Measurements from ENCODE around the gene RSBN1L.
A peak's percentile ranks its signal among the peaks of the same experiment; 100 is the strongest.

Gene RSBN1L

DNA sequence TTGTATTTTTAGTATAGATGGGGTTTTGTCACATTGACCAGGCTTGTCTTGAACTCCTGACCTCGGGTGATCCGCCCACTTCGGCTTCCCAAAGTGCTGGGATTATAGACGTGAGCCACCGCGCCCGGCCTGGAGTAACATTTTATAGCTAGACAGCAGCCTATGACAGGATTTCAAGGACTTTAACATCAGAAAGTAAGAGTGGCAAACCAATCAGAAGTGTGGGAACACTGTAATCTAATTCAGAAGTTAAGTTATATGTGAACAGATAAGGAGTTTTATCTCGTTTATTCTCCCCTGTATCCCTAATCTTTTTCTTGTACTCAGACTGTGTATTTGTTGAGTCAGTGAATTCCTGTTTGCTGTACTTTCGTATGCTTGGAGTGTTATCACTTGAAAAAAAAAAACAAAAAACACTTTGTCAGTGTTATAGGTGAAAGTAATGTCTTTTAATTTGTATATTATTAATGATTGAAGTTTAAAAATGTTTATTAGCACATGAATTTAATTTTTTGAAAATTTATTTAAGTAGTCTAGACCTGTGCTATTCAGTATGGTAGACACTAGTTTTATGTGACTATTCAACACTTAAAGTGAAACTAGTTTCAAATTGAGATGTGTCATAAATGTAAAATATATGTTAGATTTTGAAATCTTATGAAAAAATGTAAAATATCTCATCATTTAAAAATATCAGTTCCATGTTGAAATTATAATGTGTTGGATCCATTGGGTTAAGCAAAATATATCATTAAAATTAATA, 38.6 kb downstream of the RSBN1L start:
- no peak for FAIRE-seq

DNA sequence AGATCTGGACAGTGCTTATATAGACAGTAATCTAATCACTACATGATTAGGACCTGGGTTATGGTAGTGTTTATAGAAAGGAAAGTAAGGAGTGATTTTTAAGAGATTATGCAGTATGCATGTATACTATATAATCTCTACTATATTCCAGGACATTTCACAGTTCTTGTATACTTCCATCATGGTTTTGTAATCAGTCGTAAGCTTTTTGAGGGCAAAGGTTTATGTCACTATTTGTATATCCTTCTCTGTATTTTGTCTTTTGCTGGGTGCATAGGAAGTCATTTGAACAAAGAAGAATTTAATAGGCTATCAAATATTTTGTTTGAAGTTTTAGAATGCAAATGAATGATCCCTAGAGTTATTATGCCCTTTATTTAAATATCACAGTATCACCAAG, 39.2 kb downstream of the RSBN1L start:
- FAIRE-seq, result no peak

- FAIRE-seq, result no peak
Measured at GRCh38 chr7:77736991-77737390, 40.7 kb downstream of the RSBN1L start.

DNA sequence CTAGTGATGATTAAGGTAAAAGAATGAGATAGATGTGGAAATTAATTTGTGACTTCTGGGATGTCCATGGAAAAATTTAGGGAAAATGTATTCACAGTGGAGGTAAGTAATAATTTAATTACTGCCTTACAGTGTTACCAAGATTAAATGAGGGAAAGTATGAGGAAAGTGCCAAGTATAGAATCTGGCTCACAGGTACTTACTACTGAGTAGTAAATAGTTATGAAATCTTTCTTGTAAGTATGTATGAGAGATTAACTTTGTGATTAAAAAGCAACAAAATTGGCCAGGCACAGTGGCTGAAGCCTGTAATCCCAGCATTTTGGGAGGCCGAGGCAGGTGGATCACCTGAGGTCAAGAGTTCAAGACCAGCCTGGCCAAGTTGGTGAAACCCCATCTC, 42.1 kb downstream of the RSBN1L start:
- FAIRE-seq, result no peak

GRCh38 chr7:77738871-77739270, 42.6 kb downstream of the RSBN1L start:
- no peak for FAIRE-seq

- no peak for FAIRE-seq
Measured at GRCh38 chr7:77740257-77740656, 44.0 kb downstream of the RSBN1L start.

- FAIRE-seq, result no peak
Measured at GRCh38 chr7:77743518-77743917, 47.3 kb downstream of the RSBN1L start.

DNA sequence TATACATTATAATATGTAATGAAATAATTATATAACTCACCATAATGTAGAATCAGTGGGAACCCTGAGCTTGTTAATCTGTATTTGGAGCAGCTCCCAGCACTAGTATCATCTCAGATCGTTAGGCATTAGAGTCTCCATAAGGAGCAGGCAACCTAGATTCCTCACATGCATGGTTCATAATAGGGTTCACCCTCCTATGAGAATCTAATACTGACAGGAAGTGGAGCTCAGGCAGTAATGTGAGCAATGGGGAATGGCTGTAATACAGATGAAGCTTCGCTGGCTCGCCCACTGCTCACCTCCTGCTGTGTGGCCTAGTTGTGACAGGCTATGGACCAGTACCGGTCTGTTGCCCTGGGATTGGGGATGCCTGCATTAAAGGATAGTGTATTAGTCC, 49.5 kb downstream of the RSBN1L start:
- no peak for FAIRE-seq

DNA sequence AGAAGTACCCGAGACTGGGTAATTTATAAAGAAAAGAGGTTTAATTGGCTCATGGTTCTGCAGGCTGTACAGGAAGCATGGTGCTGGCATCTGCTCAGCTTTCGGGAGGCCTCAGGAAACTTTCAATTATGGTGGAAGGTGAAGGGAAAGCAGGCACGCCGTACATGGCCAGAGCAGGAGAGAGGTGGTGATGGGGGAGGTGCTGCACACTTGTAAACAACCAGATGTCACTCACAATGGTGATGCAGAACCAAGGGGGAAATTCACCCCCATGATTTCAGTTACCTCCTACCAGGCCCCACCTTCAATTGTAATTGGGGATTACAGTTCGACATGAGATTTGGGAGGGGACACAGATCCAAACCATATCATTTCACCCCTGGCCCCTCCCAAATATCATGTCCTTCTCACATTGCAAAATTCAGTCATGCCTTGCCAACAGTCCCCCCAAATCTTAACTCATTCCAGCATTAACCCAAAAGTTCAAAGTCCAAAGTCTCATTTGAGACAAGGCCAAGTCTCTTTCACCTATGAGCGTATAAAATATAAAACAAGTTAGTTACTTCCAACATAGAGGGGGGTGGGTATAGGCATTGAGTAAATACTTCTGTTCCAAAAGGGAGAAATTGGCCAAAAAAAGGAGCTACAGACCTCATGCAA, 50.0 kb downstream of the RSBN1L start:
- FAIRE-seq, result no peak

DNA sequence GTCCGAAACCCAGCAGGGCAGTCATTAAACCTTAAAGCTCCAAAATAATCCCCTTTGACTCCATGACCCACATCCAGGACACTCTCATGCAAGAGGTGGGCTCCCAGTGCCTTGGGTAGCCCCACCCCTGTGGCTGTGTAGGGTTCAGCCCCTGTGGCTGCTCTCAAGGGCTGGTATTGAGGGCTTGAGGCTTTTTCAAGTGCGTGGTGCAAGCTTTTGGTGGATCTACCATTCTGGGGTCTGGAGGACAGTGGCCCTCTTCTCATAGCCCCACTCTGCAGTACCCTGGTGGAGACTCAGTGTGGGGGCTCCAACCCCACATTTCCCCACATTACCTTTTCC, 50.5 kb downstream of the RSBN1L start:
- FAIRE-seq, result no peak

- no peak for FAIRE-seq
Measured at GRCh38 chr7:77747178-77747577, 50.9 kb downstream of the RSBN1L start.

DNA sequence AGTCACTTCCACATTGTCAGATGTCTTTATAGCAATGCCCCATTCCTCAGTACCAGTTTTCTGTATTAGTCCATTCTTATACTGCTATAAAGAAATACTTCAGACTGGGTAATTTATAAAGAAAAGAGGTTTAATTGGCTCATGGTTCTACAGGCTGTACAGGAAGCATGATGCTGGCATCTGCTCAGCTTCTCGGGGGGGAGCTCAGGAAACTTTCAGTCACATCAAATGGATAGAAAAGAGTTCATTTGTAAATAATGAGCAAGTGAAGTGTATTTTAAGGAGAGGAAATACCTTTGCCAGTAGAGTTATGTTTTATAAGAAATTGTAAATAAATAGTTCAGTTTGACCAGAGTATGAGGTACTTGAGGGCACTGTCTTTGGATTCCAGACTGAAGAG, 51.5 kb downstream of the RSBN1L start:
- no peak for FAIRE-seq

GRCh38 chr7:77752016-77752415, 55.8 kb downstream of the RSBN1L start:
- FAIRE-seq, result no peak

DNA sequence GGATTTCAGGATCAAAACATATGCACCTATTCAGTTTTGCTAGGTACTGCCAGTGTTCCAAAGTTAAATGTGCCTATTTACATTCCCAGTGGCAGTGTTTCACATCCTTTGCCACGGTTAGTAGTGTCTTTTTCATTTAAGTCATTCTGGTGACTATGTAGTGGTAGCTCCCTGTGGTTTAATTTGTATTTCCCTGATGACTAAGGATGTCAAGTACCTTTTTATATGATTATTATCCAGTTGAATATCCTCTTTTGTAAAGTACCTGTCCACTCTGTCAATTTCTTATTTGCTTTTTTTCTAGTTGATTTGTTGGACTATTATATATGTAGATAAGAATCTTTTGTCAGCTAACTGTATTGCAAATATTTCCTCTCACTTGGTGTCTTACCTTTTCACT, 56.9 kb downstream of the RSBN1L start:
- FAIRE-seq, result no peak

GRCh38 chr7:77757589-77757988, 61.3 kb downstream of the RSBN1L start:
- no peak for FAIRE-seq

GRCh38 chr7:77759294-77759889, 63.1 kb downstream of the RSBN1L start:
- peak; percentile 78 for FAIRE-seq

DNA sequence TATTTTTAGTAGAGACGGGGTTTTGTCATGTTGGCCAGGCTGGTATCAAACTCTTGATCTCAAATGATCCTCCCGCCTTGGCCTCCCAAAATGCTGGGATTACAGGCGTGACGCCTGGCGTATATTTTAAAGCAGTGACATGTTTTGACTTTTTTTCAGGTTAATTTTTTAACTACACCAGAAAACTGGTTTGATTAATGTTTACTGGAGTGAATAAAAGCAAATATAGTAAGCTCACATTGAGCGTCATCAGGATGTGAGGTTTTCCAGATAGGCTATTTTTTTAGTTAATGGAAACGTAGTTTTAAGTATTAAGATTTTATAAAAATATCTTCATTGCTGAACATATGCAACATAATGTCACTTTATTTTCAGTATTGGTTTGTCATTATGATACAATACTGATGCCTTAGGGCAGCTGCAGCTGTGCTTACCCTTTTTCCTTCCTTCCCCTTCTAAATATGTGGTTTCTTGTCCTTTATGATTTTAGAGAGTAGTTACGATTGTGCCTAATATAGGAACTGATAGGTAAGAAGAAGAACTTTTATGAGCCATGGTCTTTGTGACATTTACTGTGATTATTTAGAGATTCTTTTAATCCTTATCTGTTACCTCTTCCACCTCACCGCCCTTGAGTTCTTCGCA, 64.7 kb downstream of the RSBN1L start:
- FAIRE-seq, result no peak

- no peak for FAIRE-seq
Measured at GRCh38 chr7:77765481-77765880, 69.2 kb downstream of the RSBN1L start.

DNA sequence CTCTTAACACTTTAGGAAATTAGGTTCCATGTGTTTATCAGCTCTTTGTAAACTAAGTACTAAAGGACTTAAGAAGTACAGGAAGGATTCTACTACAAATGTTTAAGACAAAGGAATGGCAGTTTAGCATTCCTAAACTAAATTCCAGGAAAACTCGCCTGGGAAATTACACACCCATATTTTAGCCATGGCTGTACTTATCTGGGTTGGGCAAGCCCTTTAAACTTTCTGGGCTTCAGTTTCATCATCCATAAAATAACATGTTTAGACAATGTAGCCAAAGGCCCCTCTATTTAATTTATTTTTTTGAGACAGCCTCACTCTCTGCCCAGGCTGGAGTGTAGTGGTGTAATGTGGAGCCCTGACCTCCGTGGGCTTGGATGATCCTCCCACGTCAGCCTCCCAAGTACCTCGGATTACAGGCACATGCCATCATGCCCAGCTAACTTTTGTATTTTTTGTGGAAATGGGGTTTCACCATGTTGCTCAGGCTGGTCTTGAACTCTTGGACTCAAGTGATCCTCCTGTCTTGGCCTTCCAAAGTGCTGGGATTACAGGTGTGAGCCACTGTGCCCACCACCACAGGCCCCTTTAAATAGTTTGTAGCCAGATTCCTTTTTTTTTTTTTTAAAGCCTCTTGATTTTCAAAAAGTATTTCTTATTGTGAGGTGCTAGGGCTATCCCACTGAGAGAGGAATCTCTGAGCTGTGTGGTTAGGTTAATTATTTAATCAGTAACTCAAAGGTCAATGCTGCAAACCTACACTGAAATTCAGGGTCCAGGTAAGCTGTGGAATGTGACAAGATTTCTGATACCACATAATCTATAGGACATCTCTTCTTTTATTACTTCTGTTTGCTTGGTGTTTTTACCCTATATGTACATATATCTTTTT, 69.9 kb downstream of the RSBN1L start:
- FAIRE-seq, result no peak

GRCh38 chr7:77766801-77767605, 70.7 kb downstream of the RSBN1L start:
- no peak for FAIRE-seq

DNA sequence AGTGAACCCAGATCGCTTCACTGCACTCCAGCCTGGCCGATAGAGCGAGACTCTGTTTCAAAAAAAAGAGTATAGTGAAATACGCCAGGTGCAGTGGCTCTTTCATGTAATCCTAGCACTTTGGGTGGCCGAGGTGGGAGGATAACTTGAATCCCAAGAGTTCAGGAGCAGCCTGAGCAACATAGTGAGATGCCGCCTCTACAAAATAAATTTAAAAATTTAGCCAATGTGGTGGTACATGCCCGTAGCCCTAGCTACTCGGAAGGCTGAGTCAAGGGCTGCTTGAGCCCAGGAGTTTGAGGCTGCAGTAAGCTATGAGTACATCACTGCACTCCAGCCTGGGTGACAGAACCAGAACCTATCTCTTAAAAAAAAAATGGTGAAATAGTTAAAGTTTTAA, 74.1 kb downstream of the RSBN1L start:
- no peak for FAIRE-seq

DNA sequence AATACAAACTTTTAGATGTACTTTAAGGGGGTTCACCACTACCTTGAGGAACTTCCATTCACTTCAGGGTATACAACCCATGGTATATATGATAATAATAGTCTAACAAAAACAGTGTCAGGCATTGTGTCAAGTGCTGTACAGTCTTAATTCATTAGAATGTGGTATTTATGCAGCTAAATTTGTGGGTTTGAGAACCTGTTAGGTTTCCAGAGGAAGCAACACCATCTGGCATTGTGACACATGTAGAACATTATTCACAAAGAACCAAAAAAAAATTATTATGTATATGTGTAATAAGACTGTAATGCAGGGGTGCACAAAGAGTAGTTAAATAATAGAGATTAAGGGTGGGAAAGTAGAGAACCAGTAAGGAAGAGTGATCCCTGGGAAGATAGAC, 75.6 kb downstream of the RSBN1L start:
- FAIRE-seq, result no peak

All from TTC549 (cell line).